OCI-LY1 (cell line): ENCODE measurements around the gene SNX14.

Experiments used
- H2AFZ ChIP-seq: fragments of 200-600 bp; sonication (generic), shearing (Covaris generic); 2 replicates; pipeline ENCODE4 v1.6.0; 2014; ENCODE audit warnings: antibody characterized with exemption, mild to moderate bottlenecking, low read length
- H3F3A ChIP-seq: fragments of 200-600 bp; sonication (generic), shearing (Covaris generic); 2 replicates; pipeline ENCODE4 v1.6.0; 2014; ENCODE audit warnings: mild to moderate bottlenecking, antibody characterized with exemption, low read length, moderate library complexity; ENCODE audit not compliant: insufficient read depth
- H3K27ac ChIP-seq: fragments of 200-600 bp; sonication (generic); 2 replicates; pipeline ENCODE4 v1.5.1; 2014; ENCODE audit warnings: low read length, mixed run types, mild to moderate bottlenecking, low read depth; ENCODE audit not compliant: poor library complexity, severe bottlenecking
- H3K27me3 ChIP-seq: fragments of 200-600 bp; sonication (generic); 2 replicates; pipeline ENCODE4 v1.6.0; 2014; ENCODE audit warnings: antibody characterized with exemption, mild to moderate bottlenecking, low read length, moderate library complexity; ENCODE audit not compliant: insufficient read depth
- H3K36me3 ChIP-seq: fragments of 200-600 bp; sonication (generic); 2 replicates; pipeline ENCODE4 v1.6.1; 2014; ENCODE audit warnings: mild to moderate bottlenecking, antibody characterized with exemption, low read length, moderate library complexity, mixed read lengths; ENCODE audit not compliant: insufficient read depth
- H3K4me1 ChIP-seq: fragments of 200-600 bp; sonication (generic); 2 replicates; pipeline ENCODE4 v1.5.1; 2014; ENCODE audit warnings: mild to moderate bottlenecking, low read length, moderate library complexity; ENCODE audit not compliant: insufficient read depth, severe bottlenecking
- H3K4me2 ChIP-seq: fragments of 200-600 bp; sonication (generic), shearing (Covaris generic); 2 replicates; pipeline ENCODE4 v1.6.1; 2014; ENCODE audit warnings: low read length
- H3K4me3 ChIP-seq: fragments of 200-600 bp; sonication (generic); 2 replicates; pipeline ENCODE4 v1.5.1; 2014; ENCODE audit warnings: low read length, low read depth, mild to moderate bottlenecking, mixed read lengths; ENCODE audit not compliant: poor library complexity, severe bottlenecking
- H3K79me2 ChIP-seq: fragments of 200-600 bp; shearing (Covaris generic); 2 replicates; pipeline ENCODE4 v1.6.1; 2016; ENCODE audit warnings: mixed run types, low read length, mixed read lengths; ENCODE audit not compliant: insufficient read depth
- H3K9ac ChIP-seq: fragments of 200-600 bp; sonication (generic), shearing (Covaris generic); 2 replicates; pipeline ENCODE4 v1.6.1; 2014; ENCODE audit warnings: mild to moderate bottlenecking, low read length, mixed read lengths
- H3K9me2 ChIP-seq: fragments of 200-600 bp; sonication (generic), shearing (Covaris generic); 2 replicates; pipeline ENCODE4 v1.6.1; 2014; ENCODE audit warnings: low read depth, mild to moderate bottlenecking, low read length, mixed read lengths
- H3K9me3 ChIP-seq: fragments of 200-600 bp; shearing (Covaris generic); 2 replicates; pipeline ENCODE4 v1.6.1; 2014; ENCODE audit warnings: low read length, mixed read lengths
- H4K20me1 ChIP-seq: fragments of 200-600 bp; sonication (generic), shearing (Covaris generic); 2 replicates; pipeline ENCODE4 v1.6.0; 2016; ENCODE audit warnings: mild to moderate bottlenecking, low read length; ENCODE audit not compliant: insufficient read depth
- EZH2 ChIP-seq: fragments of 200-600 bp; sonication (generic), shearing (Covaris generic); IDR thresholded peaks from 2 replicates; pipeline ENCODE4 v1.8.0; 2017; ENCODE audit warnings: borderline replicate concordance, mixed run types, mild to moderate bottlenecking, antibody characterized with exemption, low read length, moderate library complexity, mixed read lengths
- TF ChIP-seq, protein P1 (sequence below): fragments of 200-600 bp; sonication (generic), shearing (Covaris generic); IDR thresholded peaks from 2 replicates; pipeline ENCODE4 v1.5.1; 2017; ENCODE audit warnings: mild to moderate bottlenecking, antibody characterized with exemption, low read length, moderate library complexity, mixed read lengths

The SNX14 gene

GRCh38 chr6:85552652-85553051 is 41.0 kb downstream of the SNX14 start:
- Histone ChIP-seq H4K20me1 (no peaks in the 10 kb centered on the region), H3K27ac (no peak overlapping the region), H3K9me3 (no peaks in the 10 kb centered on the region), H3K4me1 (no peaks in the 10 kb centered on the region), H3K27me3 (no peaks in the 10 kb centered on the region), H3K79me2 (no peaks in the 10 kb centered on the region), H3K4me3 (no peak overlapping the region), H3K9ac (no peak overlapping the region), H3F3A (no peaks in the 10 kb centered on the region), H2AFZ (no peak overlapping the region), H3K36me3 (peaks cover 45% of the 10 kb centered on the region), H3K9me2 (no peaks in the 10 kb centered on the region), H3K4me2 (no peak overlapping the region)
- no peak for TF ChIP-seq EZH2
- TF ChIP-seq, protein P1, sequence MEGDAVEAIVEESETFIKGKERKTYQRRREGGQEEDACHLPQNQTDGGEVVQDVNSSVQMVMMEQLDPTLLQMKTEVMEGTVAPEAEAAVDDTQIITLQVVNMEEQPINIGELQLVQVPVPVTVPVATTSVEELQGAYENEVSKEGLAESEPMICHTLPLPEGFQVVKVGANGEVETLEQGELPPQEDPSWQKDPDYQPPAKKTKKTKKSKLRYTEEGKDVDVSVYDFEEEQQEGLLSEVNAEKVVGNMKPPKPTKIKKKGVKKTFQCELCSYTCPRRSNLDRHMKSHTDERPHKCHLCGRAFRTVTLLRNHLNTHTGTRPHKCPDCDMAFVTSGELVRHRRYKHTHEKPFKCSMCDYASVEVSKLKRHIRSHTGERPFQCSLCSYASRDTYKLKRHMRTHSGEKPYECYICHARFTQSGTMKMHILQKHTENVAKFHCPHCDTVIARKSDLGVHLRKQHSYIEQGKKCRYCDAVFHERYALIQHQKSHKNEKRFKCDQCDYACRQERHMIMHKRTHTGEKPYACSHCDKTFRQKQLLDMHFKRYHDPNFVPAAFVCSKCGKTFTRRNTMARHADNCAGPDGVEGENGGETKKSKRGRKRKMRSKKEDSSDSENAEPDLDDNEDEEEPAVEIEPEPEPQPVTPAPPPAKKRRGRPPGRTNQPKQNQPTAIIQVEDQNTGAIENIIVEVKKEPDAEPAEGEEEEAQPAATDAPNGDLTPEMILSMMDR, result no peak

GRCh38 chr6:85551264-85551663 is 42.4 kb downstream of the SNX14 start:
- H4K20me1 ChIP-seq, result no peaks in the 10 kb centered on the region
- TF ChIP-seq, protein P1, result no peak
- no peak for TF ChIP-seq EZH2
- no peaks in the 10 kb centered on the region for H3K79me2 ChIP-seq
- H3K36me3 ChIP-seq, result peaks cover 47% of the 10 kb centered on the region
- H3K4me3 ChIP-seq, result no peak overlapping the region
- no peaks in the 10 kb centered on the region for H3K27me3 ChIP-seq
- H2AFZ ChIP-seq, result no peak overlapping the region
- no peaks in the 10 kb centered on the region for H3K9me2 ChIP-seq
- H3K27ac ChIP-seq, result no peak overlapping the region
- H3K9ac ChIP-seq, result no peak overlapping the region
- H3K4me1 ChIP-seq, result no peaks in the 10 kb centered on the region
- H3K9me3 ChIP-seq, result no peaks in the 10 kb centered on the region
- H3F3A ChIP-seq, result no peaks in the 10 kb centered on the region
- H3K4me2 ChIP-seq, result no peak overlapping the region

DNA sequence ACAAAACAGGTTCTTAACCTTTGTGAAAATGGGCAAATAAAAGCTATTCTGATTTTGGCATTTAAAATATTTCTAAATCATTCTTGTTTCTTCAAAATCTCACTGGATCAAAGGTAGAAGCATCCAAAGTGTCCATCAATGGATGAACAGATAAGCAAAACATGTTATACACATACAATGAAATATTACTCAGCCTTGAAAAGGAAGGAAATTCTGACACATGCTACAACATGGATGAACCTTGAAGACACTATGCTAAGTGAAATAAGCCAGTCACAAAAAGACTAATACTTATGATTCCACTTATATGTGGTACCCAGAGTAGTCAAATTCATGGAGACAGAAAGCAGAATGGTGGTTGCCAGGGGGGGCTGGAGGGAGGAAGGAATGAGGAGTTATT is 45.9 kb downstream of the SNX14 start:
- Histone ChIP-seq H3K36me3 (peaks cover 40% of the 10 kb centered on the region), H3K4me3 (no peak overlapping the region), H3K9ac (no peak overlapping the region), H3K4me1 (no peaks in the 10 kb centered on the region), H3F3A (no peaks in the 10 kb centered on the region), H3K9me3 (no peaks in the 10 kb centered on the region), H3K4me2 (no peak overlapping the region), H3K27me3 (no peaks in the 10 kb centered on the region), H3K9me2 (no peaks in the 10 kb centered on the region), H4K20me1 (no peaks in the 10 kb centered on the region), H3K79me2 (no peaks in the 10 kb centered on the region), H2AFZ (no peak overlapping the region), H3K27ac (no peak overlapping the region)
- no peak for TF ChIP-seq EZH2
- TF ChIP-seq, protein P1, result no peak
